HUES48 (cell line): ENCODE results near the gene TULP3.
A peak's percentile ranks its signal among the peaks of the same experiment; 100 is the strongest.

Source experiments
- H3K27ac ChIP-seq: one replicate; pipeline ENCODE4 v1.7.0; 2013; ENCODE audit warnings: low read depth, low read length, inconsistent platforms
- H3K27me3 ChIP-seq: 2 replicates; pipeline ENCODE4 v1.6.1; 2013; ENCODE audit warnings: mild to moderate bottlenecking, low read length; ENCODE audit not compliant: control insufficient read depth, insufficient read depth
- H3K36me3 ChIP-seq: 2 replicates; pipeline ENCODE4 v1.6.1; 2013; ENCODE audit warnings: low read length; ENCODE audit not compliant: control insufficient read depth, insufficient read depth
- H3K4me1 ChIP-seq: 2 replicates; pipeline ENCODE4 v1.6.1; 2013; ENCODE audit warnings: mild to moderate bottlenecking, low read length; ENCODE audit not compliant: control insufficient read depth, insufficient read depth
- H3K4me3 ChIP-seq: 2 replicates; pipeline ENCODE4 v1.5.1; 2013; ENCODE audit warnings: mild to moderate bottlenecking, low read depth, low read length
- H3K9ac ChIP-seq: 2 replicates; pipeline ENCODE4 v1.6.1; 2013; ENCODE audit warnings: mild to moderate bottlenecking, low read depth, low read length, moderate library complexity
- H3K9me3 ChIP-seq: 2 replicates; pipeline ENCODE4 v1.6.1; 2013; ENCODE audit warnings: low read length; ENCODE audit not compliant: control insufficient read depth, insufficient read depth

The TULP3 gene

GRCh38 chr12:2957816-2958431, 67.2 kb downstream of the TULP3 start:
- peaks cover 27% of the 10 kb centered on the region for H3K4me1 ChIP-seq
- H3K4me3 ChIP-seq: peak overlapping the region; percentile 80
- H3K9me3 ChIP-seq: no peaks in the 10 kb centered on the region
- peak overlapping the region; percentile 85 for H3K27ac ChIP-seq
- H3K9ac ChIP-seq: peak overlapping the region; percentile 75; the same call in 1 of the 2 replicates
- peaks cover 12% of the 10 kb centered on the region; the same call in 1 of the 2 replicates for H3K27me3 ChIP-seq
- no peaks in the 10 kb centered on the region for H3K36me3 ChIP-seq

- H3K27ac ChIP-seq: peak overlapping the region; percentile 85
Measured at GRCh38 chr12:2958432-2959191, 67.9 kb downstream of the TULP3 start.

DNA sequence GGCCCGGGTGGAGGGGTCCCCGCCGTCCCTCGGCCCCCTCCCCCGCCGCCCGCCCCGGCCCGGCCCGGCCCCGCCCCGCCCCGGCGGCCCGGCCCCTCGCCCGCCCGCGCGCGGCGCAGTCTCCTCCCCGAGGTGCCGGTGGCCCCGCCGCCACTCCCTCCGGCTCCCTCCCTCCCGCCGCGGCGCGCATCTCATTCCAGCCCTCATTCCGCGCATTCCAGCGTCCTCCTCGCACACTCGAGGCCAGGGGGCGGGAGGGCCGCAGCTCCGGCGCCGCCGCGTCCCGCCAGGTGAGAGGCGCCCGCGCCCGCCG, 68.5 kb downstream of the TULP3 start, which contains the start of gene TEAD4:
Gene TEAD4, plus strand, starts transcription at position 206 of the 313 bp plus-strand sequence.
- H3K4me3 ChIP-seq: peak within 1 kb of the TSS; percentile 80
- no peaks in the 10 kb centered on the region for H3K36me3 ChIP-seq
- peaks cover 37% of the 10 kb centered on the region for H3K4me1 ChIP-seq
- H3K27ac ChIP-seq: peak within 1 kb of the TSS; percentile 85
- H3K9me3 ChIP-seq: no peaks in the 10 kb centered on the region
- H3K9ac ChIP-seq: peak within 1 kb of the TSS; percentile 84
- peaks cover 12% of the 10 kb centered on the region; the same call in 1 of the 2 replicates for H3K27me3 ChIP-seq

More at GRCh38 chr12:2958432-2959191, 67.9 kb downstream of the TULP3 start:
- Histone ChIP-seq H3K36me3 (no peaks in the 10 kb centered on the region), H3K27me3 (peaks cover 12% of the 10 kb centered on the region; the same call in 1 of the 2 replicates), H3K9ac (peak overlapping the region; percentile 75), H3K4me3 (peak overlapping the region; percentile 80), H3K9me3 (no peaks in the 10 kb centered on the region), H3K4me1 (peaks cover 33% of the 10 kb centered on the region)

DNA sequence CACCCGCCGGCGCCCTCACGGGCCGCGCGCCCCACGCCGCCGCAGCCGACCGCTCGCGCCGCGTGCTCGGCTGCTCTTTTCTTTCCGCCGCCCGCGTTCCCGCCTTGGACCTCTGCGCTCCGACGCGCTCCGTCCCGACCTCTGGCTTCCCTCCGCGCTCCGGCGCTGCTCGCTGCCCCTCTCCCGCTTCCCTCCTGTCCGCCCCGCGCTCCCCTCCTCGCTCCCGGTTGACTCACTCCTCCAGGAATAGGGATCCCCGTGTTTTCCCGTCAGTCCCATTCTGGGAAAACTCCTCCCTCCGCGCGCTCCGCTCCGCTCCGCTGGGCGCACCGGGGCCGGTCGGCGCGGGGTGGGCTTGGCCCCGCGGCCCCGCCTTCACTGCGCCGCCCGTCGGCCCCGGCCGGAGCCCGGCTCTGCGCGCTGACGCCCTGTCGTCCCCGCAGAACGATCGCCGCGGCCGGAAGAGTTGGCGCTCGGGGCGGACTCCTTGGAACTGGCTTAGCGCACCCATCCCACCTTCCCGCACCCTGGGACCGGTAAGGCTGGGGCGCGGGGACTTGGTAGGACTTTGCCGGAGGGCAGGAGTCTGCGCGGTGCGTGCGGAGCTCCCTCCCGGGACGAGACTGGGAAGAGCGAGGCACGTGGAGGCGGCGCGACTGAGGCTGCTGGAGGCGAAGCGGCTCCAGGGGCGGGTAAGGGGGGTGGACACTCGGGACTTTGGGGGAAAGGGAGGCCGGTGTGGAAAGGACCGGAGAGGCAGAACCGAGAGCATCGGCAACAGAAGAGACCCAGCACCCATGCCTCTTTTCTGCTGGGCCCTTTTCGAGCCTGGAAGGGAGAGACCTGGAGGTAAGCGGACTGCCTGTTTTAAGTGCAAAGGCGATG, 69.1 kb downstream of the TULP3 start:
- H3K27me3 ChIP-seq: peaks cover 12% of the 10 kb centered on the region; the same call in 1 of the 2 replicates
- peaks cover 40% of the 10 kb centered on the region for H3K4me1 ChIP-seq
- peak overlapping the region; percentile 80 for H3K4me3 ChIP-seq
- H3K9ac ChIP-seq: peak overlapping the region; percentile 84
- no peaks in the 10 kb centered on the region for H3K9me3 ChIP-seq
- no peaks in the 10 kb centered on the region for H3K36me3 ChIP-seq
- peak overlapping the region; percentile 84 for H3K27ac ChIP-seq

DNA sequence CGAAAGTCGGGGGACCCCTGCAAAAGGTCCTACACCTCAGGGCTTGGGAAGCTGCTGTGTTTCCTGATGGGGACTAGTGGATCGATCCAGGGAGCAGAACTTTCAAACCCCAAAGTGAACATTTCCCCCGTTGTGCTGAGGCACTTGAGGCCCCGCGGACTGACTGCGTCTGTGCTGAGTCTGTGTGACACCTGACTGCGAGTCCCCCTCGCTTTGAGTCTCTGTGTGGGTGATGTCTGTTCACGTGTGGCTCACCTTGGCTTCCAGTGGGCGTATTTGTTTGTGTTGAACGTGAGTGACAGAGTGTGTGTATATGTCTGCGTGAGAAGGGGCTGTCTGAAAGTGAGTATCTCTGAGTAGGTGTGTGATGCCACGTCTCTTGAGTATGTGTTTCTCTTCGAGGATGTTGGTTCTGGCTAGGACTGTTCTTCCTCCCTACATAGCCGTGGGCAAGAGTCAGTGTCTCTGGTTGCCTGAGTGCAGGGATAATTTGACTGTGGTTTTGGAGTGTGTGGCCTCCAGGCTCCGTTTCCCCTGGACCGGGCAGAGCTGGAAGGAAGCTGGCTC, 69.8 kb downstream of the TULP3 start:
- Histone ChIP-seq H3K27me3 (peaks cover 12% of the 10 kb centered on the region; the same call in 1 of the 2 replicates), H3K9ac (peak overlapping the region; percentile 84), H3K4me1 (peaks cover 42% of the 10 kb centered on the region), H3K4me3 (peak overlapping the region; percentile 80), H3K9me3 (no peaks in the 10 kb centered on the region), H3K36me3 (no peaks in the 10 kb centered on the region), H3K27ac (no peak overlapping the region)

GRCh38 chr12:2960996-2961616, 70.4 kb downstream of the TULP3 start:
- Histone ChIP-seq H3K4me3 (peak overlapping the region; percentile 80), H3K27ac (peak overlapping the region; percentile 2), H3K9me3 (no peaks in the 10 kb centered on the region), H3K4me1 (peaks cover 42% of the 10 kb centered on the region), H3K27me3 (peaks cover 12% of the 10 kb centered on the region; the same call in 1 of the 2 replicates), H3K9ac (no peak overlapping the region), H3K36me3 (peaks cover 4% of the 10 kb centered on the region)

DNA sequence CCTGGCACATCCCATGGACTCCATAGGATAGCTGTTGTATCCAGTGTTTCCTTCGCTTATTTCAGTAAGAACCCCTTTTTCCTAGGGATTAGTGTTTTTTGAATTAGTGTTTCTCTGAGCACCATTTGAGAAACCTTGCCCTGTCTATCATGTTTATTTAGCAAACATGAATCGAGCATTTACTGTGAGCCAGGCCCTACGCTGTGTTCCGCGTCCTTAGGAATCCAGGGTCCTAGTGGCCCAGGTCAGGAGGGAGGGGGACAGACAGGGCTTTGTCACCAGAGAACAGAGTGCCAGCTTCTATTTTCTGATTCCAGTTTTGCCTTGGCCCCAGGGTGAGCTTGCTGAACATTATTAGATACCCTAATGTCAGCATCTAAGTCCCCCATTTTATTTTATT, 71.0 kb downstream of the TULP3 start:
- H3K27ac ChIP-seq: no peak overlapping the region
- H3K9ac ChIP-seq: no peak overlapping the region
- H3K4me3 ChIP-seq: peak overlapping the region; percentile 80

GRCh38 chr12:2963154-2963759, 72.6 kb downstream of the TULP3 start:
- Histone ChIP-seq H3K27me3 (peaks cover 12% of the 10 kb centered on the region; the same call in 1 of the 2 replicates), H3K36me3 (peaks cover 8% of the 10 kb centered on the region), H3K9me3 (no peaks in the 10 kb centered on the region), H3K4me3 (peak overlapping the region; percentile 46), H3K9ac (peak overlapping the region; percentile 64), H3K27ac (peak overlapping the region; percentile 98), H3K4me1 (peaks cover 35% of the 10 kb centered on the region)

More for the DNA sequence above, 71.0 kb downstream of the TULP3 start:
- Histone ChIP-seq H3K36me3 (peaks cover 5% of the 10 kb centered on the region), H3K27me3 (peaks cover 12% of the 10 kb centered on the region; the same call in 1 of the 2 replicates), H3K4me1 (peaks cover 42% of the 10 kb centered on the region), H3K9me3 (no peaks in the 10 kb centered on the region)

DNA sequence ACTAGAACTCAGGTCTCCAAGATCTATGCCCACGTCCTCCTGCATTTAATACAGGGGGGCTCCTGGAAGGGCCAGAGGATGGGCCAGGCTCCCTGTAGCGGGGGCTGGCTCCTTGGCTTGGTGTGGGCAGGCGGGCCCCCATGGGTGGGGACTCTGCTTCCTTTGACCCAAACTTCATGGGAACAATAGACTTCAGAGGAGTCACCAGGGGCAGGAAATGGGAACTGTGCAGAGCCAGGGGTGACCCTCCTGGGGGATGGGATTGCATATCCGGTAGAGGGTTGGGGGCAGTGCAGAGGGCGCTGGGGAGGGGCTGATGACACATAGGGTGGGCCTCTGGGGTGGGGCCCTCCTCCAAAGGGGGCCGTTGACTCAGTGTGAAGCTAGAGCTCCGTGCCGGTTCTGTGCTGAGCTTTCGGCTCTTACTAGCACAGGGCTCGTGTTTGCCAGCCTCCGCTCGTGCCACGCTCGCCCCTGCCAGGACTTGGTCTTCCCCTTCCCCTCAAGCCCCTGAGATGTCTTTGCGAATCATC, 73.1 kb downstream of the TULP3 start:
- peak overlapping the region; percentile 64 for H3K9ac ChIP-seq
- H3K9me3 ChIP-seq: no peaks in the 10 kb centered on the region
- peaks cover 32% of the 10 kb centered on the region for H3K4me1 ChIP-seq
- peaks cover 13% of the 10 kb centered on the region for H3K36me3 ChIP-seq
- H3K27ac ChIP-seq: peak overlapping the region; percentile 98
- peaks cover 12% of the 10 kb centered on the region; the same call in 1 of the 2 replicates for H3K27me3 ChIP-seq
- peak overlapping the region; percentile 46 for H3K4me3 ChIP-seq
